ENCODE measurements around the gene CHRNG. TPM values are rescaled to one million over a fixed set of nuclear protein-coding genes. Genes with fewer than 3 reads are reported as not detected.
A peak's percentile ranks its signal among the peaks of the same experiment; 100 is the strongest.

CHRNG gene
- polyA plus RNA-seq, 1 donor from 2014 or later: not detected

- H3F3A ChIP-seq (ENCODE audit: insufficient read depth, low read length, poor library complexity, severe bottlenecking): no peaks in the 10 kb centered on the region
- peak overlapping the region; percentile 97 for H3K27ac ChIP-seq (ENCODE audit: low read length)
- H3K27me3 ChIP-seq (ENCODE audit: insufficient read depth, low read depth, low read length): no peaks in the 10 kb centered on the region
- TF ChIP-seq RAD21 (conservative IDR thresholded peaks at IDR 0.05): no peak
- TF ChIP-seq REST (IDR thresholded peaks at IDR 0.05; ENCODE audit: borderline replicate concordance): no peak
- no peak for TF ChIP-seq CTCF (IDR thresholded peaks at IDR 0.05; ENCODE audit: poor library complexity, severe bottlenecking)
- no peak for TF ChIP-seq POLR2AphosphoS5 (IDR thresholded peaks at IDR 0.05)
- TF ChIP-seq SMC3 (conservative IDR thresholded peaks at IDR 0.05; ENCODE audit: poor library complexity): no peak
- no peak for TF ChIP-seq MXI1 (conservative IDR thresholded peaks at IDR 0.05; ENCODE audit: poor library complexity, severe bottlenecking)
- TF ChIP-seq EP300 (conservative IDR thresholded peaks at IDR 0.05; ENCODE audit: poor library complexity, severe bottlenecking): no peak
- no peak for TF ChIP-seq EZH2 (IDR thresholded peaks at IDR 0.05; ENCODE audit: borderline replicate concordance, insufficient read depth, low read length, poor library complexity, severe bottlenecking)
- TF ChIP-seq TAF1 (IDR thresholded peaks at IDR 0.05; ENCODE audit: low read depth): no peak
- no peaks in the 10 kb centered on the region for H3K9me2 ChIP-seq (ENCODE audit: insufficient read depth, low read length)
- peaks cover 46% of the 10 kb centered on the region for H3K79me2 ChIP-seq (replicated peaks; ENCODE audit: insufficient read depth, low read length)
- H2AFZ ChIP-seq (ENCODE audit: low read depth, low read length): peak overlapping the region; percentile 99
- H3K9ac ChIP-seq (ENCODE audit: low read length): peak overlapping the region; percentile 97
- H3K36me3 ChIP-seq (ENCODE audit: insufficient read depth, low read length): peaks cover 10% of the 10 kb centered on the region
- H3K4me3 ChIP-seq (ENCODE audit: low read length): peak overlapping the region; percentile 94
- H4K20me1 ChIP-seq (ENCODE audit: insufficient read depth): no peaks in the 10 kb centered on the region
- H3K4me2 ChIP-seq (ENCODE audit: low read length): peak overlapping the region; percentile 90
- H3K9me3 ChIP-seq (ENCODE audit: low read length): no peaks in the 10 kb centered on the region
Measured at GRCh38 chr2:232551250-232551638, 11.8 kb downstream of the CHRNG start.

GRCh38 chr2:232551776-232552175 is 12.3 kb downstream of the CHRNG start:
- Histone ChIP-seq H3K9me2 (ENCODE audit: insufficient read depth, low read length) (no peaks in the 10 kb centered on the region), H4K20me1 (ENCODE audit: insufficient read depth) (no peaks in the 10 kb centered on the region), H3K4me2 (ENCODE audit: low read length) (peak overlapping the region; percentile 90), H3K36me3 (ENCODE audit: insufficient read depth, low read length) (peaks cover 10% of the 10 kb centered on the region), H3K4me3 (ENCODE audit: low read length) (peak overlapping the region; percentile 94), H3K27ac (ENCODE audit: low read length) (no peak overlapping the region), H3K9ac (ENCODE audit: low read length) (peak overlapping the region; percentile 97), H3K9me3 (ENCODE audit: low read length) (no peaks in the 10 kb centered on the region), H2AFZ (ENCODE audit: low read depth, low read length) (no peak overlapping the region), H3F3A (ENCODE audit: insufficient read depth, low read length, poor library complexity, severe bottlenecking) (no peaks in the 10 kb centered on the region), H3K79me2 (replicated peaks; ENCODE audit: insufficient read depth, low read length) (peaks cover 46% of the 10 kb centered on the region), H3K27me3 (ENCODE audit: insufficient read depth, low read depth, low read length) (no peaks in the 10 kb centered on the region)
- TF ChIP-seq RAD21 (conservative IDR thresholded peaks at IDR 0.05): no peak
- no peak for TF ChIP-seq EP300 (conservative IDR thresholded peaks at IDR 0.05; ENCODE audit: poor library complexity, severe bottlenecking)
- TF ChIP-seq CTCF (IDR thresholded peaks at IDR 0.05; ENCODE audit: poor library complexity, severe bottlenecking): no peak
- no peak for TF ChIP-seq MXI1 (conservative IDR thresholded peaks at IDR 0.05; ENCODE audit: poor library complexity, severe bottlenecking)

All from neural cell (in vitro differentiated cells).